Measurements from ENCODE around the gene DLX4.

DLX4 gene

GRCh38 chr17:50021681-50022370, 52.8 kb downstream of the DLX4 start:
- no peak for DNase-seq

- no peak for DNase-seq
Observed at GRCh38 chr17:50022463-50023130, 53.6 kb downstream of the DLX4 start.

- no peak for DNase-seq
Observed at GRCh38 chr17:50023520-50023919, 54.5 kb downstream of the DLX4 start.
